GM12878 (cell line): Measurements from ENCODE around the gene THAP3. TPM values are rescaled to one million over a fixed set of nuclear protein-coding genes. Genes with fewer than 3 reads are reported as not detected.

Experiments
- ATAC-seq: fragments of 200-7000 bp; cut with Tn5 transposase; 3 replicates; pipeline ENCODE4 v1.9.1; 2020; ENCODE audit warnings: mild to moderate bottlenecking, moderate library complexity
- BruUV-seq: library from RNA; stranded (reverse); fragments of 400-500 nt; replicated peaks from 2 replicates; lab custom pipeline; 2021; lab: Mats Ljungman, UMichigan
- CTCF ChIA-PET: fragments of 300-600 bp; sonication (Branson Sonifier 250); formaldehyde crosslinking; extraction: SDS; loops from one replicate; lab custom pipeline; 2021; ENCODE audit warnings: inconsistent platforms; lab: Yijun Ruan, JAX
- POLR2A ChIA-PET: fragments of 350-600 bp; formaldehyde crosslinking; extraction: SDS; loops from one replicate; lab custom pipeline; 2021; ENCODE audit warnings: inconsistent platforms; lab: Charles Lee
- RAD21 ChIA-PET: fragments of 300-600 bp; sonication (Branson Sonifier 250); formaldehyde crosslinking; loops from one replicate; lab custom pipeline; 2023; ENCODE audit warnings: antibody characterized with exemption; ENCODE audit not compliant: unreplicated experiment; lab: Charles Lee
- SMC1A ChIA-PET: fragments of 300-600 bp; sonication (Branson Sonifier 250); formaldehyde crosslinking; loops from one replicate; lab custom pipeline; 2023; ENCODE audit not compliant: unreplicated experiment, uncharacterized antibody; lab: Charles Lee
- DNase-seq: peaks from one replicate; pipeline ENCODE4 v3.0.0-alpha.2; 2011; ENCODE audit warnings: low read depth, low spot score
- FAIRE-seq: peaks from 3 replicates; lab custom pipeline; 2011; peaks lifted over from hg19 to GRCh38; lab: Jason Lieb, UNC
- H2AFZ ChIP-seq: 2 replicates; pipeline ENCODE4 v1.6.0; 2011; ENCODE audit warnings: low read depth, low read length, control low read depth; ENCODE audit not compliant: control insufficient read depth
- H3K27ac ChIP-seq: 2 replicates; pipeline ENCODE4 v1.5.1; 2011; ENCODE audit warnings: control low read depth; ENCODE audit not compliant: control insufficient read depth, insufficient read depth
- H3K27me3 ChIP-seq, 2 experiments: replicated peaks in 1 of 2; 2 replicates each; pipeline versions ENCODE4 v1.6.0 to v1.6.1; 2011; ENCODE audit warnings: low read length in 1 of 2; ENCODE audit not compliant: control insufficient read depth in 2 of 2, insufficient read depth in 2 of 2
- H3K36me3 ChIP-seq, 2 experiments: 2 replicates each; pipeline ENCODE4 v1.5.1; 2011; ENCODE audit warnings: low read length in 1 of 2; ENCODE audit not compliant: control insufficient read depth in 2 of 2, insufficient read depth in 2 of 2
- H3K4me1 ChIP-seq: 2 replicates; pipeline ENCODE4 v1.6.1; 2011; ENCODE audit warnings: mild to moderate bottlenecking, low read length, moderate library complexity, mixed read lengths; ENCODE audit not compliant: control insufficient read depth, insufficient read depth
- H3K4me2 ChIP-seq: 2 replicates; pipeline ENCODE4 v1.6.0; 2011; ENCODE audit warnings: control low read depth; ENCODE audit not compliant: control insufficient read depth, insufficient read depth
- H3K4me3 ChIP-seq: fragments of 200-600 bp; sonication (generic); 2 replicates; pipeline ENCODE4 v1.5.1; 2016
- H3K79me2 ChIP-seq: 2 replicates; pipeline ENCODE4 v1.6.0; 2011; ENCODE audit warnings: low read length; ENCODE audit not compliant: control insufficient read depth, insufficient read depth
- H3K9ac ChIP-seq: 2 replicates; pipeline ENCODE4 v1.8.0; 2011; ENCODE audit warnings: low read length, control low read depth, mixed read lengths; ENCODE audit not compliant: control insufficient read depth, insufficient read depth
- H3K9me3 ChIP-seq: replicated peaks from 3 replicates; pipeline ENCODE4 v1.5.1; 2011; ENCODE audit warnings: mild to moderate bottlenecking, low read length; ENCODE audit not compliant: control insufficient read depth, insufficient read depth
- H4K20me1 ChIP-seq: 2 replicates; pipeline ENCODE4 v1.6.0; 2011; ENCODE audit not compliant: control insufficient read depth, insufficient read depth
- ASH2L ChIP-seq: fragments of 300-600, 200-600 bp; sonication (generic); IDR thresholded peaks from 2 replicates; pipeline ENCODE4 v1.6.1; 2017; ENCODE audit warnings: low read depth, mild to moderate bottlenecking, borderline replicate concordance
- CBFB ChIP-seq: IDR thresholded peaks from 2 replicates; pipeline ENCODE4 v1.6.1; 2016; ENCODE audit warnings: antibody characterized with exemption, low read depth
- CBX3 ChIP-seq: fragments of 200-600 bp; sonication (generic); IDR thresholded peaks from 2 replicates; pipeline ENCODE4 v1.6.1; 2016; ENCODE audit warnings: low read depth, borderline replicate concordance
- CHD4 ChIP-seq: fragments of 200-600 bp; sonication (generic); IDR thresholded peaks from 2 replicates; pipeline ENCODE4 v1.6.1; 2016; ENCODE audit warnings: mild to moderate bottlenecking
- FOXK2 ChIP-seq: fragments of 450-650 bp; IDR thresholded peaks from 2 replicates; pipeline ENCODE4 v1.6.1; 2017; ENCODE audit warnings: mild to moderate bottlenecking, moderate library complexity
- GATAD2B ChIP-seq: fragments of 450-650 bp; conservative IDR thresholded peaks from 2 replicates; pipeline ENCODE4 v1.6.1; 2017; ENCODE audit warnings: low read depth, mild to moderate bottlenecking, moderate library complexity
- KAT2A ChIP-seq: conservative IDR thresholded peaks from 2 replicates; pipeline ENCODE4 v1.6.1; 2011; ENCODE audit warnings: low read depth, low read length; ENCODE audit not compliant: control insufficient read depth
- KLF5 ChIP-seq: fragments of 450-650 bp; IDR thresholded peaks from 2 replicates; pipeline ENCODE4 v1.6.1; 2014; ENCODE audit warnings: mild to moderate bottlenecking; ENCODE audit not compliant: partially characterized antibody
- MYC ChIP-seq: IDR thresholded peaks from 2 replicates; pipeline ENCODE4 v1.6.1; 2011; ENCODE audit warnings: mild to moderate bottlenecking, low read length, moderate library complexity, inconsistent platforms; ENCODE audit not compliant: insufficient read depth, insufficient replicate concordance, insufficient read length, severe bottlenecking
- PAX8 ChIP-seq: fragments of 450-650 bp; IDR thresholded peaks from 2 replicates; pipeline ENCODE4 v1.6.1; 2017; ENCODE audit warnings: mild to moderate bottlenecking, moderate library complexity
- POLR2A ChIP-seq: IDR thresholded peaks from 2 replicates; pipeline ENCODE4 v1.6.1; 2011; ENCODE audit warnings: low read depth, mild to moderate bottlenecking, low read length
- RAD21 ChIP-seq: IDR thresholded peaks from 2 replicates; pipeline ENCODE4 v1.6.1; 2011; ENCODE audit warnings: mild to moderate bottlenecking, low read depth, low read length, moderate library complexity; ENCODE audit not compliant: insufficient read depth
- SIN3A ChIP-seq: IDR thresholded peaks from 2 replicates; pipeline ENCODE4 v1.6.1; 2012; ENCODE audit warnings: low read depth, low read length, improper control_type of control experiment
- SMAD1 ChIP-seq: fragments of 450-650 bp; IDR thresholded peaks from 2 replicates; pipeline ENCODE4 v1.6.1; 2018; ENCODE audit warnings: mild to moderate bottlenecking, low read depth; ENCODE audit not compliant: partially characterized antibody
- SREBF2 ChIP-seq: IDR thresholded peaks from 2 replicates; pipeline ENCODE4 v1.6.1; 2012; ENCODE audit warnings: mild to moderate bottlenecking, low read length
- WRNIP1 ChIP-seq: IDR thresholded peaks from 2 replicates; pipeline ENCODE4 v1.6.1; 2011; ENCODE audit warnings: low read depth, low read length, improper control_type of control experiment, borderline replicate concordance
- WGBS: methylation state at CpG from one replicate; pipeline ENCODE4 v1.1.6; 2016; ENCODE audit warnings: low lambda C conversion rate; ENCODE audit not compliant: insufficient replicate concordance, insufficient coverage; ENCODE audit errors: missing lambda C conversion rate; 5-methylcytosine and 5-hydroxymethylcytosine counted together
- in situ Hi-C: fragments of 300-500 bp; cut with MboI; formaldehyde crosslinking; loops from 9 replicates; pipeline ENCODE4 v1.14.3; 2018; ENCODE audit warnings: mixed read lengths
- intact Hi-C: fragments of 100-400 bp; cut with micrococcal nuclease; formaldehyde crosslinking; loops from one replicate; pipeline ENCODE4 v1.14.2; 2022; ENCODE audit not compliant: unreplicated experiment
- polyA plus RNA-seq, 11 experiments: library from polyadenylated mRNA; depleted of rRNA in 4 of 11; unstranded in 6 of 11; stranded (reverse) in 5 of 11; fragments of >200 nt; fragmentation: Nextera tagmentation in 4 of 11; fragmentation: Illumina TruSeq in 1 of 11; extraction: Ambion mirVana in 4 of 11; extraction: Trizol in 1 of 11; gene quantifications; 1 replicate in 1 of 11; 2 replicates in 10 of 11; pipeline versions ENCODE4 v1.2.1 to v1.2.3, GENCODE V29; 2011 to 2016; ENCODE audit warnings: inconsistent platforms in 2 of 11, missing spikeins in 2 of 11, low read depth in 1 of 11
- total RNA-seq, 4 experiments: library from RNA; depleted of rRNA in 3 of 4; stranded (reverse); fragments of >200 nt in 3 of 4; fragmentation: Illumina TruSeq in 1 of 4; extraction: Trizol in 1 of 4; gene quantifications; 2 replicates each; pipeline versions ENCODE4 v1.2.1 to v1.2.3, GENCODE V29; 2013 to 2021
- TF ChIP-seq, protein P1 (sequence below): IDR thresholded peaks from 2 replicates; pipeline ENCODE4 v1.6.1; 2012; ENCODE audit warnings: low read length, inconsistent platforms

THAP3 gene
- total and polyA plus RNA-seq, 10 of the 15 experiments (the other 5 are each of a cell fraction or from before 2014, with no cell fraction given) = 1.5 to 19.5 (median 11.9) TPM

DNA sequence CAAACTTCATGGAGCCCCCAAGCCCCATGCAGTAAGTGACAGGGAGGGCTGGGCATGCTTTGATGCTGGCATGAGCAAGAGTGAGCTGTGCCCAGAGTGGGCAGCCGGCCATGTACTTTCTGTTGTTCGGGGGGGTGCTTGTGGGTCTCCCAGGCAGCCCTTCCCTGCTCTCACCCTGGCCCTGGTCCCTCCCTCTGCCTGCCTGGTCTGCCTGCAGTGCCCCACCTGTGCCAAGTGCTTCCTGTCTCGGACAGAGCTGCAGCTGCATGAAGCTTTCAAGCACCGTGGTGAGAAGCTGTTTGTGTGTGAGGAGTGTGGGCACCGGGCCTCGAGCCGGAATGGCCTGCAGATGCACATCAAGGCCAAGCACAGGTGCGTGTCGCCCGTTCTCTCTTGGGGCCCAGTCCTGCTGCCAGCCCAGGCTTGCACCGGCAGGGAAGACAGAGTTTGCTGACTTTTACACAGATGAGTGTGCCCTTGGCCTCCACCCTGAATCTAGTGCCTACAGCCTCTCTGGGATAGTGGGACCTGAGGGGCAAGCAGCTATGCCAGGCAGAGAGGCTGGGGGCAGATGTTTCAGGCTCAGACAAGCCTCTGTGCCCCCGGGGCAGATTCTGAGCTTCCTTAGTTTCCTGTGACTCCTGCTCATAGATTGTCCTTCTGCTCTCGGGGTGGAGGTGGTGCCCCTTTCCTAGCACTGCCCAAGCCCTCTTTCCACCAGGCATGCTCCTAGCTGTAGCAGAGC lies 37.2 kb upstream of the THAP3 start:
- Histone ChIP-seq H3K4me1 (no peaks in the 10 kb centered on the region; the same call in 1 of the 2 replicates), H3K4me3 (no peak overlapping the region), H3K9me3 (no peaks in the 10 kb centered on the region), H3K27me3 (no peaks in the 10 kb centered on the region), H4K20me1 (no peaks in the 10 kb centered on the region), H3K79me2 (peaks cover 3% of the 10 kb centered on the region), H3K9ac (no peak overlapping the region), H3K4me2 (no peak overlapping the region), H3K27ac (no peak overlapping the region), H3K36me3 (peaks cover 7 to 10% of the 10 kb centered on the region in 2 experiments; a peak in 3 of 4 replicates), H2AFZ (no peak overlapping the region)
- no peak for FAIRE-seq
- intact Hi-C loops = no loop called here
- ChIA-PET RAD21 (no interaction called here), CTCF (interaction anchor here (0.5 kb wide), 1 partner anchor 24 kb away, joined by 4 read pairs; no protein-coding TSS in a partner anchor), SMC1A (no interaction called here), POLR2A (interaction anchor here (1.1 kb wide), 1 partner anchor 13 kb away, joined by 3 read pairs; no protein-coding TSS in a partner anchor)
- ATAC-seq = no peak
- DNase-seq = no peak
- BruUV-seq = no TSS peak
- TF ChIP-seq SREBF2 (no peak), POLR2A (peak; percentile 7), FOXK2 (no peak), CBFB (no peak)
- 39% methylated on average over 13 of the region's 13 CpGs for WGBS
- in situ Hi-C loops = no loop called here

DNA sequence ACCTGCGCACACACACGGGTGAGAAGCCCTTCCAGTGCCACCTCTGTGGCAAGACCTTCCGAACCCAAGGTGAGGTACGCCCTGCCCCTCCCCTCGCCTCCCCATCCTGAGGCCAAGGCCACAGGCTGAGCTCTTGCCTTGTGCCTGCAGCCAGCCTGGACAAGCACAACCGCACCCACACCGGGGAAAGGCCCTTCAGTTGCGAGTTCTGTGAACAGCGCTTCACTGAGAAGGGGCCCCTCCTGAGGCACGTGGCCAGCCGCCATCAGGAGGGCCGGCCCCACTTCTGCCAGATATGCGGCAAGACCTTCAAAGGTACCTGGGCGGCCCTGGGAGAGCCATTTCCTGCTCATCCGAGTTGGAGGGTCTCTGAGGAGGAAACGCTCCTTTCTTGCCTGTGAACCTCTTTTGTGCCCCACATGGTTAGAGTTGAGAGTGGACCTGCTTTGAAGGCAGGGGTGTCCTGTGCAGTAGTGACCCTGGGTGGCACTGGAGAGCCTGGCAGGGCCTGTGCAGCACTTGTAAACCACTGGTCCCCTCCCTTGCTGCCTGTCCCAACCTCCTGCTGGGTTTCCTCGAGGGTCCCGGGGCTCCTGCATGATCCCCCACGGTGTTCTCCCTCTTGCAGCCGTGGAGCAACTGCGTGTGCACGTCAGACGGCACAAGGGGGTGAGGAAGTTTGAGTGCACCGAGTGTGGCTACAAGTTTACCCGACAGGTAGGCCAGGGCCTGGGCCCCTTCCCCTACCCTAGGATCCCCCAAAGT lies 36.4 kb upstream of the THAP3 start:
- Histone ChIP-seq H3K79me2 (no peaks in the 10 kb centered on the region), H3K36me3 (peaks cover 7 to 18% of the 10 kb centered on the region in 2 experiments; a peak in 3 of 4 replicates), H3K27me3 (no peaks in the 10 kb centered on the region), H3K4me2 (no peak overlapping the region), H3K27ac (no peak overlapping the region), H3K4me1 (no peaks in the 10 kb centered on the region), H4K20me1 (no peaks in the 10 kb centered on the region), H2AFZ (no peak overlapping the region), H3K9me3 (no peaks in the 10 kb centered on the region), H3K4me3 (no peak overlapping the region), H3K9ac (no peak overlapping the region)
- DNase-seq (no peak), FAIRE-seq (no peak), ATAC-seq (no peak)
- intact Hi-C loops (no loop called here), in situ Hi-C loops (no loop called here)
- CTCF ChIA-PET = no interaction called here
- WGBS = 94% methylated on average over 24 of the region's 25 CpGs
- no TSS peak for BruUV-seq
- SMC1A ChIA-PET = no interaction called here
- RAD21 ChIA-PET = no interaction called here
- POLR2A ChIA-PET = interaction anchor here (1.1 kb wide), 1 partner anchor 12 kb away, joined by 3 read pairs; no protein-coding TSS in a partner anchor
- no peak for TF ChIP-seq RAD21
- TF ChIP-seq WRNIP1 = no peak
- TF ChIP-seq KLF5 = no peak
- no peak for TF ChIP-seq CBX3
- no peak for TF ChIP-seq SIN3A
- no peak for TF ChIP-seq CHD4
- TF ChIP-seq KAT2A = no peak
- TF ChIP-seq ASH2L = no peak
- TF ChIP-seq MYC = no peak
- TF ChIP-seq, protein P1, sequence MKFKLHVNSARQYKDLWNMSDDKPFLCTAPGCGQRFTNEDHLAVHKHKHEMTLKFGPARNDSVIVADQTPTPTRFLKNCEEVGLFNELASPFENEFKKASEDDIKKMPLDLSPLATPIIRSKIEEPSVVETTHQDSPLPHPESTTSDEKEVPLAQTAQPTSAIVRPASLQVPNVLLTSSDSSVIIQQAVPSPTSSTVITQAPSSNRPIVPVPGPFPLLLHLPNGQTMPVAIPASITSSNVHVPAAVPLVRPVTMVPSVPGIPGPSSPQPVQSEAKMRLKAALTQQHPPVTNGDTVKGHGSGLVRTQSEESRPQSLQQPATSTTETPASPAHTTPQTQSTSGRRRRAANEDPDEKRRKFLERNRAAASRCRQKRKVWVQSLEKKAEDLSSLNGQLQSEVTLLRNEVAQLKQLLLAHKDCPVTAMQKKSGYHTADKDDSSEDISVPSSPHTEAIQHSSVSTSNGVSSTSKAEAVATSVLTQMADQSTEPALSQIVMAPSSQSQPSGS = no peak
- no peak for TF ChIP-seq GATAD2B
- no peak for TF ChIP-seq SMAD1
- no peak for TF ChIP-seq PAX8
